GM19099 (cell line): ENCODE data around the gene A4GALT.

Source experiments
- POLR2A ChIP-seq: IDR thresholded peaks from 3 replicates; pipeline ENCODE4 v1.6.1; 2011; ENCODE audit warnings: low read depth; ENCODE audit not compliant: insufficient read length; ENCODE audit errors: extremely low read depth

The A4GALT gene

GRCh38 chr22:42648368-42649245 is 72.1 kb downstream of the A4GALT start:
- TF ChIP-seq POLR2A, result no peak

GRCh38 chr22:42648017-42648367 is 72.7 kb downstream of the A4GALT start:
- TF ChIP-seq POLR2A, result no peak

- TF ChIP-seq POLR2A, result no peak
These were observed 73.8 kb downstream of the A4GALT start for GRCh38 chr22:42646569-42647525.

- no peak for TF ChIP-seq POLR2A
These were observed 74.6 kb downstream of the A4GALT start for GRCh38 chr22:42645938-42646568.

- TF ChIP-seq POLR2A, result no peak
These were observed 75.2 kb downstream of the A4GALT start for GRCh38 chr22:42645341-42645937.

- TF ChIP-seq POLR2A, result no peak
These were observed 76.0 kb downstream of the A4GALT start for GRCh38 chr22:42644422-42645340.

- no peak for TF ChIP-seq POLR2A
These were observed 76.8 kb downstream of the A4GALT start for GRCh38 chr22:42643634-42644421.

GRCh38 chr22:42642806-42643633 is 77.7 kb downstream of the A4GALT start:
- TF ChIP-seq POLR2A, result no peak
